Liver (tissue), 9 donors: Measurements from ENCODE around the gene TEDC2. TPM values are rescaled to one million over a fixed set of nuclear protein-coding genes. Genes with fewer than 3 reads are reported as not detected.

ENCODE experiments used
- DNase-seq: peaks from one replicate; pipeline ENCODE4 v3.0.0-alpha.2; 2017; ENCODE audit warnings: low spot score
- H3K27ac ChIP-seq, 2 donors: one replicate each; pipeline ENCODE4 v1.7.0; 2013; ENCODE audit warnings: inconsistent platforms in 2 of 2, low read length in 2 of 2, control low read depth in 1 of 2, low read depth in 1 of 2, mild to moderate bottlenecking in 1 of 2
- H3K27me3 ChIP-seq, 4 donors: one replicate each; pipeline versions ENCODE4 v1.6.1 to v1.7.0; 2013; ENCODE audit warnings: low read length in 3 of 4, inconsistent platforms in 1 of 4, mild to moderate bottlenecking in 1 of 4, moderate library complexity in 1 of 4; ENCODE audit not compliant: control insufficient read depth in 4 of 4, insufficient read depth in 4 of 4
- H3K36me3 ChIP-seq, 4 donors: one replicate each; pipeline versions ENCODE4 v1.6.1 to v1.7.0; 2013; ENCODE audit warnings: low read length in 3 of 4, mild to moderate bottlenecking in 3 of 4, low read depth in 1 of 4, moderate library complexity in 1 of 4; ENCODE audit not compliant: control insufficient read depth in 4 of 4, insufficient read depth in 3 of 4
- H3K4me1 ChIP-seq, 4 donors: one replicate each; pipeline versions ENCODE4 v1.6.1 to v1.7.0; 2013; ENCODE audit warnings: low read length in 3 of 4, mild to moderate bottlenecking in 3 of 4, moderate library complexity in 1 of 4; ENCODE audit not compliant: control insufficient read depth in 4 of 4, insufficient read depth in 4 of 4
- H3K4me3 ChIP-seq, 3 donors: one replicate each; pipeline versions ENCODE4 v1.6.1 to v1.7.0; 2013; ENCODE audit warnings: low read length in 3 of 3, control low read depth in 1 of 3, low read depth in 1 of 3, mild to moderate bottlenecking in 1 of 3
- H3K9ac ChIP-seq, 2 donors: one replicate each; pipeline ENCODE4 v1.7.0; 2013; ENCODE audit warnings: low read length in 2 of 2, mild to moderate bottlenecking in 2 of 2, moderate library complexity in 2 of 2, control low read depth in 1 of 2, low read depth in 1 of 2
- H3K9me3 ChIP-seq, 4 donors: one replicate each; pipeline versions ENCODE4 v1.6.1 to v1.7.0; 2013; ENCODE audit warnings: low read length in 3 of 4; ENCODE audit not compliant: control insufficient read depth in 4 of 4
- EGR1 ChIP-seq, 2 donors: IDR thresholded peaks; 2 replicates each; pipeline ENCODE4 v1.6.1; 2016 to 2018; ENCODE audit warnings: antibody characterized with exemption in 2 of 2, low read depth in 2 of 2
- FOXA1 ChIP-seq: IDR thresholded peaks from 2 replicates; pipeline ENCODE4 v1.6.1; 2016; ENCODE audit warnings: antibody characterized with exemption
- FOXA2 ChIP-seq: IDR thresholded peaks from 2 replicates; pipeline ENCODE4 v1.6.1; 2016; ENCODE audit warnings: antibody characterized with exemption
- GABPA ChIP-seq, 2 donors: IDR thresholded peaks in 1 of 2; conservative IDR thresholded peaks in 1 of 2; 2 replicates each; pipeline ENCODE4 v1.6.1; 2016; ENCODE audit warnings: antibody characterized with exemption in 2 of 2, mild to moderate bottlenecking in 1 of 2, moderate library complexity in 1 of 2
- HNF4A ChIP-seq, 2 donors: conservative IDR thresholded peaks; 2 replicates each; pipeline ENCODE4 v1.6.1; 2016; ENCODE audit warnings: antibody characterized with exemption in 2 of 2, mild to moderate bottlenecking in 2 of 2
- HNF4G ChIP-seq: IDR thresholded peaks from 2 replicates; pipeline ENCODE4 v1.6.1; 2016; ENCODE audit warnings: antibody characterized with exemption
- JUND ChIP-seq, 2 donors: IDR thresholded peaks; 2 replicates each; pipeline ENCODE4 v1.6.1; 2016; ENCODE audit warnings: antibody characterized with exemption in 2 of 2
- NR2F2 ChIP-seq: IDR thresholded peaks from 2 replicates; pipeline ENCODE4 v1.6.1; 2016; ENCODE audit warnings: antibody characterized with exemption
- RAD21 ChIP-seq, 2 donors: IDR thresholded peaks; 2 replicates each; pipeline ENCODE4 v1.6.1; 2016; ENCODE audit warnings: antibody characterized with exemption in 2 of 2, mild to moderate bottlenecking in 2 of 2
- REST ChIP-seq: IDR thresholded peaks from 2 replicates; pipeline ENCODE4 v1.6.1; 2016; ENCODE audit warnings: antibody characterized with exemption, mild to moderate bottlenecking
- RXRA ChIP-seq, 2 donors: IDR thresholded peaks; 2 replicates each; pipeline ENCODE4 v1.6.1; 2017 to 2018; ENCODE audit warnings: antibody characterized with exemption in 2 of 2, mild to moderate bottlenecking in 1 of 2
- SP1 ChIP-seq: IDR thresholded peaks from 2 replicates; pipeline ENCODE4 v1.6.1; 2018; ENCODE audit warnings: antibody characterized with exemption, mild to moderate bottlenecking
- TAF1 ChIP-seq: conservative IDR thresholded peaks from 2 replicates; pipeline ENCODE4 v1.6.1; 2016; ENCODE audit warnings: antibody characterized with exemption, mild to moderate bottlenecking
- YY1 ChIP-seq: IDR thresholded peaks from 2 replicates; pipeline ENCODE4 v1.6.1; 2016; ENCODE audit warnings: antibody characterized with exemption, mild to moderate bottlenecking
- ZBTB33 ChIP-seq: IDR thresholded peaks from 2 replicates; pipeline ENCODE4 v1.6.1; 2016; ENCODE audit warnings: antibody characterized with exemption
- WGBS: extraction: QIAGEN DNeasy Blood & Tissue Kit; methylation state at CpG from one replicate; pipeline ENCODE4 v1.1.7; 2013; 5-methylcytosine and 5-hydroxymethylcytosine counted together
- polyA plus RNA-seq, 2 donors: library from polyadenylated mRNA; stranded (reverse) in 1 of 2; unstranded in 1 of 2; fragments of 200-250 nt in 1 of 2; fragments of >200 nt in 1 of 2; fragmentation: Nextera tagmentation in 1 of 2; extraction: Ambion mirVana in 1 of 2; gene quantifications; one replicate each; pipeline versions ENCODE4 v1.2.1 to v1.2.3, GENCODE V29; 2013 to 2015
- total RNA-seq, 2 donors: library from RNA; depleted of rRNA; stranded (reverse); fragments of >200 nt; gene quantifications; one replicate each; pipeline ENCODE4 v1.2.3, GENCODE V29; 2014
- TF ChIP-seq, protein P1 (sequence below): IDR thresholded peaks from 2 replicates; pipeline ENCODE4 v1.6.1; 2016; ENCODE audit warnings: antibody characterized with exemption
- TF ChIP-seq, protein P2 (sequence below): IDR thresholded peaks from 2 replicates; pipeline ENCODE4 v1.6.1; 2016; ENCODE audit warnings: antibody characterized with exemption
- TF ChIP-seq, protein P3 (sequence below): fragments of 150-350 bp; IDR thresholded peaks from 2 replicates; pipeline ENCODE4 v1.5.1; 2017; ENCODE audit warnings: improper control_type of control experiment, low read depth, low read length; ENCODE audit not compliant: missing input control
- donor health status: healthy.
- donor health status: healthy.
- donor health status: healthy.
- donor health status: healthy.
- donor health status: healthy.

Gene TEDC2
- total and polyA plus RNA-seq, 4 donors, result 0.71 to 6.7 (median 1.1) TPM

GRCh38 chr16:2477327-2477726 is 17.4 kb downstream of the TEDC2 start:
- no peak for DNase-seq
- H3K9ac ChIP-seq, result no peak overlapping the region
- no peaks in the 10 kb centered on the region for H3K36me3 ChIP-seq
- WGBS, result 94% methylated on average over 3 of the region's 3 CpGs
- TF ChIP-seq FOXA1 (no peak), RXRA (IDR thresholded peaks at IDR 0.05) (no peak), GABPA (IDR thresholded peaks at IDR 0.05 in 1 of 2, conservative IDR thresholded peaks at IDR 0.05 in 1 of 2) (no peak), TAF1 (no peak), SP1 (no peak), YY1 (no peak), RAD21 (IDR thresholded peaks at IDR 0.05) (no peak), JUND (IDR thresholded peaks at IDR 0.05) (no peak), HNF4G (no peak), NR2F2 (no peak), HNF4A (conservative IDR thresholded peaks at IDR 0.05) (no peak), ZBTB33 (no peak), REST (no peak), EGR1 (IDR thresholded peaks at IDR 0.05; ENCODE audit: low read depth in 2 of 2) (no peak), FOXA2 (no peak)
- TF ChIP-seq, protein P1, sequence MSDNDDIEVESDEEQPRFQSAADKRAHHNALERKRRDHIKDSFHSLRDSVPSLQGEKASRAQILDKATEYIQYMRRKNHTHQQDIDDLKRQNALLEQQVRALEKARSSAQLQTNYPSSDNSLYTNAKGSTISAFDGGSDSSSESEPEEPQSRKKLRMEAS, result no peak
- TF ChIP-seq, protein P2, sequence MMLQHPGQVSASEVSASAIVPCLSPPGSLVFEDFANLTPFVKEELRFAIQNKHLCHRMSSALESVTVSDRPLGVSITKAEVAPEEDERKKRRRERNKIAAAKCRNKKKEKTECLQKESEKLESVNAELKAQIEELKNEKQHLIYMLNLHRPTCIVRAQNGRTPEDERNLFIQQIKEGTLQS, result no peak
- TF ChIP-seq, protein P3, sequence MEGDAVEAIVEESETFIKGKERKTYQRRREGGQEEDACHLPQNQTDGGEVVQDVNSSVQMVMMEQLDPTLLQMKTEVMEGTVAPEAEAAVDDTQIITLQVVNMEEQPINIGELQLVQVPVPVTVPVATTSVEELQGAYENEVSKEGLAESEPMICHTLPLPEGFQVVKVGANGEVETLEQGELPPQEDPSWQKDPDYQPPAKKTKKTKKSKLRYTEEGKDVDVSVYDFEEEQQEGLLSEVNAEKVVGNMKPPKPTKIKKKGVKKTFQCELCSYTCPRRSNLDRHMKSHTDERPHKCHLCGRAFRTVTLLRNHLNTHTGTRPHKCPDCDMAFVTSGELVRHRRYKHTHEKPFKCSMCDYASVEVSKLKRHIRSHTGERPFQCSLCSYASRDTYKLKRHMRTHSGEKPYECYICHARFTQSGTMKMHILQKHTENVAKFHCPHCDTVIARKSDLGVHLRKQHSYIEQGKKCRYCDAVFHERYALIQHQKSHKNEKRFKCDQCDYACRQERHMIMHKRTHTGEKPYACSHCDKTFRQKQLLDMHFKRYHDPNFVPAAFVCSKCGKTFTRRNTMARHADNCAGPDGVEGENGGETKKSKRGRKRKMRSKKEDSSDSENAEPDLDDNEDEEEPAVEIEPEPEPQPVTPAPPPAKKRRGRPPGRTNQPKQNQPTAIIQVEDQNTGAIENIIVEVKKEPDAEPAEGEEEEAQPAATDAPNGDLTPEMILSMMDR, result no peak
- no peak overlapping the region for H3K4me3 ChIP-seq
- no peaks in the 10 kb centered on the region for H3K27me3 ChIP-seq
- peaks cover 19 to 56% (median 40%) of the 10 kb centered on the region in 4 donors for H3K4me1 ChIP-seq
- no peak overlapping the region for H3K27ac ChIP-seq
- no peaks in the 10 kb centered on the region for H3K9me3 ChIP-seq
